Measurements from ENCODE around the gene DIDO1. TPM values are rescaled to one million over a fixed set of nuclear protein-coding genes. Genes with fewer than 3 reads are reported as not detected.

Gene DIDO1
- total and polyA plus RNA-seq, 2 of the 13 experiments (the other 11 are each of a cell fraction or from before 2014, with no cell fraction given): 75.0 to 75.1 TPM

- TF ChIP-seq, protein P1, sequence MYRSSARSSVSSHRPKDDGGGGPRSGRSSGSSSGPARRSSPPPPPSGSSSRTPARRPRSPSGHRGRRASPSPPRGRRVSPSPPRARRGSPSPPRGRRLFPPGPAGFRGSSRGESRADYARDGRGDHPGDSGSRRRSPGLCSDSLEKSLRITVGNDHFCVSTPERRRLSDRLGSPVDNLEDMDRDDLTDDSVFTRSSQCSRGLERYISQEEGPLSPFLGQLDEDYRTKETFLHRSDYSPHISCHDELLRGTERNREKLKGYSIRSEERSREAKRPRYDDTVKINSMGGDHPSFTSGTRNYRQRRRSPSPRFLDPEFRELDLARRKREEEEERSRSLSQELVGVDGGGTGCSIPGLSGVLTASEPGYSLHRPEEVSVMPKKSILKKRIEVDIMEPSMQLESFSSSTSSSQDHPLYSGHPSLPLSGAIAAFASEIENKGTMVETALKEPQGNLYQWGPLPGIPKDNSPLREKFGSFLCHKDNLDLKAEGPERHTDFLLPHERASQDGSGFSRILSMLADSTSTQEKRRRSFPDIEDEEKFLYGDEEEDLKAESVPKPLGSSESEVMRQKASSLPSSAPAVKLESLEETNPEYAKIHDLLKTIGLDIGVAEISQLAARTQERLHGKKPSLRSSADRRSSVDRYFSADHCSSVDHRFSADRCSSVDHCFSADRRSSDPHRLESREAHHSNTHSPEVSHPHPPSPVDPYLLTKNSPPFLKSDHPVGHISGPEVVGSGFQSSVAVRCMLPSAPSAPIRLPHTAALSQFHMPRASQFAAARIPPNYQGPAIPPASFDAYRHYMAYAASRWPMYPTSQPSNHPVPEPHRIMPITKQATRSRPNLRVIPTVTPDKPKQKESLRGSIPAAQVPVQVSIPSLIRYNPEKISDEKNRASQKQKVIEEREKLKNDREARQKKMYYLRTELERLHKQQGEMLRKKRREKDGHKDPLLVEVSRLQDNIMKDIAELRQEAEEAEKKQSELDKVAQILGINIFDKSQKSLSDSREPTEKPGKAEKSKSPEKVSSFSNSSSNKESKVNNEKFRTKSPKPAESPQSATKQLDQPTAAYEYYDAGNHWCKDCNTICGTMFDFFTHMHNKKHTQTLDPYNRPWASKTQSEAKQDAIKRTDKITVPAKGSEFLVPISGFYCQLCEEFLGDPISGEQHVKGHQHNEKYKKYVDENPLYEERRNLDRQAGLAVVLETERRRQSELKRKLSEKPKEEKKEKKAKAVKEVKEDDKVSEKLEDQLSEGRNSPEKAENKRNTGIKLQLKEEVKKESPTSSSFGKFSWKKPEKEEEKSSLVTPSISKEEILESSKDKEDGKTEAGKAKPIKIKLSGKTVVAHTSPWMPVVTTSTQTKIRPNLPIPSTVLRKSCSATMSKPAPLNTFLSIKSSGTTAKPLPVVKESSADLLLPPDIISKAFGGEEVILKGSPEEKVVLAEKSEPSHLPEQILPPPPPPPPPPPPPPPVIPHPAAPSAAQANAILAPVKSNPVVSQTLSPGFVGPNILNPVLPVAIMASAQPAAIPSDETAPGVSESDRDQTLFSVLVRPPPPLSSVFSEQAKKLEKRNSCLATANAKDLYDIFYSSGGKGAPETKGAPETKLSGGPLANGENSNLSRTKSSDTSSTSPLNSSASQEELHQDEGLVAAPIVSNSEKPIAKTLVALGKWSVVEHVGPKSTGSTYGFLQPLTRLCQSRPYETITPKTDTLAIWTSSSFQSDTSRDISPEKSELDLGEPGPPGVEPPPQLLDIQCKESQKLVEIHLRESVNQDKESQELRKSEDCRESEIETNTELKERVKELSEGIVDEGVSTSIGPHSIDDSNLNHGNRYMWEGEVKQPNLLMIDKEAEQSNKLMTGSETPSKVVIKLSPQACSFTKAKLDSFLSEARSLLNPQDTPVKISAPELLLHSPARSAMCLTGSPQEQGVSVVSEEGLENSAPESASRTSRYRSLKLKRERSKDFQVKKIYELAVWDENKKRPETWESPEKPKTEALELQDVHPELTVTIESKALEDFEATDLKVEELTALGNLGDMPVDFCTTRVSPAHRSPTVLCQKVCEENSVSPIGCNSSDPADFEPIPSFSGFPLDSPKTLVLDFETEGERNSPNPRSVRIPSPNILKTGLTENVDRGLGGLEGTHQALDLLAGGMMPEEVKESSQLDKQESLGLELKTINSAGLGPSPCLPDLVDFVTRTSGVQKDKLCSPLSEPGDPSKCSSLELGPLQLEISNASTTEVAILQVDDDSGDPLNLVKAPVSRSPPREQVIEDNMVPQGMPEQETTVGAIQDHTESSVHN (CRISPR knock-in tag; IDR thresholded peaks at IDR 0.05): peak; percentile 46; the same call in 1 of the 2 replicates
- TF ChIP-seq SNRNP70 (IDR thresholded peaks at IDR 0.05; ENCODE audit: low read depth, low read length): no peak
- TF ChIP-seq ZC3H13 (CRISPR knock-in tag; IDR thresholded peaks at IDR 0.05): 0 out of 2 replicates have a peak, but pooled peaks have one; percentile 1
- TF ChIP-seq ZBTB1 (CRISPR knock-in tag; IDR thresholded peaks at IDR 0.05; ENCODE audit: borderline replicate concordance): no peak
- peak; percentile 68; the same call in 1 of the 2 replicates for TF ChIP-seq ZNF274 (CRISPR knock-in tag; IDR thresholded peaks at IDR 0.05)
- TF ChIP-seq, protein P2, sequence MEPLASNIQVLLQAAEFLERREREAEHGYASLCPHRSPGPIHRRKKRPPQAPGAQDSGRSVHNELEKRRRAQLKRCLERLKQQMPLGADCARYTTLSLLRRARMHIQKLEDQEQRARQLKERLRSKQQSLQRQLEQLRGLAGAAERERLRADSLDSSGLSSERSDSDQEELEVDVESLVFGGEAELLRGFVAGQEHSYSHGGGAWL (CRISPR knock-in tag; IDR thresholded peaks at IDR 0.05): 0 out of 2 replicates have a peak, but pooled peaks have one; percentile 20
- no peak for TF ChIP-seq CEBPG (CRISPR knock-in tag; IDR thresholded peaks at IDR 0.05)
- TF ChIP-seq, protein P3, sequence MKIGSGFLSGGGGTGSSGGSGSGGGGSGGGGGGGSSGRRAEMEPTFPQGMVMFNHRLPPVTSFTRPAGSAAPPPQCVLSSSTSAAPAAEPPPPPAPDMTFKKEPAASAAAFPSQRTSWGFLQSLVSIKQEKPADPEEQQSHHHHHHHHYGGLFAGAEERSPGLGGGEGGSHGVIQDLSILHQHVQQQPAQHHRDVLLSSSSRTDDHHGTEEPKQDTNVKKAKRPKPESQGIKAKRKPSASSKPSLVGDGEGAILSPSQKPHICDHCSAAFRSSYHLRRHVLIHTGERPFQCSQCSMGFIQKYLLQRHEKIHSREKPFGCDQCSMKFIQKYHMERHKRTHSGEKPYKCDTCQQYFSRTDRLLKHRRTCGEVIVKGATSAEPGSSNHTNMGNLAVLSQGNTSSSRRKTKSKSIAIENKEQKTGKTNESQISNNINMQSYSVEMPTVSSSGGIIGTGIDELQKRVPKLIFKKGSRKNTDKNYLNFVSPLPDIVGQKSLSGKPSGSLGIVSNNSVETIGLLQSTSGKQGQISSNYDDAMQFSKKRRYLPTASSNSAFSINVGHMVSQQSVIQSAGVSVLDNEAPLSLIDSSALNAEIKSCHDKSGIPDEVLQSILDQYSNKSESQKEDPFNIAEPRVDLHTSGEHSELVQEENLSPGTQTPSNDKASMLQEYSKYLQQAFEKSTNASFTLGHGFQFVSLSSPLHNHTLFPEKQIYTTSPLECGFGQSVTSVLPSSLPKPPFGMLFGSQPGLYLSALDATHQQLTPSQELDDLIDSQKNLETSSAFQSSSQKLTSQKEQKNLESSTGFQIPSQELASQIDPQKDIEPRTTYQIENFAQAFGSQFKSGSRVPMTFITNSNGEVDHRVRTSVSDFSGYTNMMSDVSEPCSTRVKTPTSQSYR (CRISPR knock-in tag; IDR thresholded peaks at IDR 0.05; ENCODE audit: borderline replicate concordance): no peak
- TF ChIP-seq ZBTB34 (CRISPR knock-in tag; IDR thresholded peaks at IDR 0.05): 0 out of 2 replicates have a peak, but pooled peaks have one; percentile 13
- TF ChIP-seq NR2C2 (CRISPR knock-in tag; IDR thresholded peaks at IDR 0.05; ENCODE audit: borderline replicate concordance): 0 out of 2 replicates have a peak, but pooled peaks have one; percentile 4
- no peak for TF ChIP-seq IKZF5 (CRISPR knock-in tag; IDR thresholded peaks at IDR 0.05)
- no peak for TF ChIP-seq ZNF563 (CRISPR knock-in tag; IDR thresholded peaks at IDR 0.05)
- 0 out of 2 replicates have a peak, but pooled peaks have one; percentile 55 for TF ChIP-seq NFATC3 (CRISPR knock-in tag; IDR thresholded peaks at IDR 0.05)
- no peak for TF ChIP-seq GATA4 (IDR thresholded peaks at IDR 0.05; ENCODE audit: borderline replicate concordance, low read depth)
Measured at GRCh38 chr20:62951143-62951895, 25.0 kb upstream of the DIDO1 start (continued).

Measured in HepG2 (cell line).